ENCODE data around the gene HACL1.

DNA sequence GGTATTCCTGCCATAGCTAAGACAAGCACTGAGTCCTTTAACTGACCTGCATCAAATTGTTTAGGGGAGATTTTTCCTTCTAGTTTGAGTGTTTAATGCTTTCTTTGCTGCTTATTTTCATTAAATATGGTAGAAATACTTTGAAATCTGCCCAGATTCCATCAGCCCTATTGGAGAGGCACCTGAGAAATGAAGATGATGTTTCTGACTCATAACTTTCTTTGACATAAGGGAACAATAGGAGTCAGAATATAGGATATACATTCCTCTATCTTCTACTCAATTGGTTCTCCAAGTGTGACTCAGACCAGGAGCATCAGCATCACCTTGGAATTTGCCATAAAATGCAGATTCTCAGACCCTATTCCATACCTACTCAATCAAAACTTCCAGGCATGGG lies 27.6 kb upstream of the HACL1 start:
- TF ChIP-seq EZH2 (IDR thresholded peaks at IDR 0.05; ENCODE audit: low read length) (no peak), CTCF (optimal IDR thresholded peaks at IDR 0.05 in 1 of 3, IDR thresholded peaks at IDR 0.05 in 1 of 3, conservative IDR thresholded peaks at IDR 0.05 in 1 of 3; ENCODE audit: extremely low read depth in 1 of 3, insufficient read depth in 2 of 3, low read length in 3 of 3) (no peak)
